HepG2 (cell line): ENCODE data around the gene URGCP. TPM values are rescaled to one million over a fixed set of nuclear protein-coding genes. Genes with fewer than 3 reads are reported as not detected.

Source experiments
- ATAC-seq: fragments of 200-7000 bp; cut with Tn5 transposase; 3 replicates; pipeline ENCODE4 v1.9.1; 2020; ENCODE audit warnings: mild to moderate bottlenecking, moderate library complexity
- BruUV-seq: library from RNA; stranded (reverse); fragments of 400-500 nt; replicated peaks from 2 replicates; lab custom pipeline; 2021; lab: Mats Ljungman, UMichigan
- CTCF ChIA-PET: fragments of 300-600 bp; formaldehyde crosslinking; extraction: SDS; loops from one replicate; lab custom pipeline; 2021; ENCODE audit warnings: low total read pairs, inconsistent platforms, low intra/inter-chr PET ratio; lab: Yijun Ruan, JAX
- POLR2A ChIA-PET: fragments of 350-600 bp; sonication (Branson Sonifier 250); formaldehyde crosslinking; loops from one replicate; lab custom pipeline; 2020; ENCODE audit warnings: antibody characterized with exemption, inconsistent platforms; lab: Yijun Ruan, JAX
- DNase-seq: peaks from one replicate; pipeline ENCODE4 v3.0.0-alpha.2; 2015; ENCODE audit warnings: low spot score
- FAIRE-seq: peaks from 3 replicates; lab custom pipeline; 2011; peaks lifted over from hg19 to GRCh38; lab: Jason Lieb, UNC
- H2AFZ ChIP-seq: one replicate; pipeline ENCODE4 v1.6.1; 2011; ENCODE audit warnings: low read length, inconsistent platforms
- H3K27ac ChIP-seq: fragments of 300-600 bp; 3 replicates; pipeline ENCODE4 v1.8.0; 2011; ENCODE audit warnings: mixed run types, mild to moderate bottlenecking, mixed read lengths, low read length, inconsistent platforms; ENCODE audit not compliant: insufficient read depth; ENCODE audit errors: extremely low read length
- H3K27me3 ChIP-seq, 2 experiments: fragments of 200-600 bp in 1 of 2; 2 replicates in 1 of 2; 3 replicates in 1 of 2; pipeline versions ENCODE4 v1.6.0 to v1.8.0; 2011; ENCODE audit warnings: low read length in 2 of 2, mild to moderate bottlenecking in 2 of 2, moderate library complexity in 2 of 2, inconsistent platforms in 1 of 2; ENCODE audit not compliant: insufficient read depth in 2 of 2, control insufficient read depth in 1 of 2
- H3K36me3 ChIP-seq, 2 experiments: fragments of 200-600 bp in 1 of 2; replicated peaks in 1 of 2; 2 replicates in 1 of 2; 3 replicates in 1 of 2; pipeline versions ENCODE4 v1.5.1 to v1.8.0; 2011; ENCODE audit warnings: low read length in 2 of 2, inconsistent platforms in 1 of 2; ENCODE audit not compliant: insufficient read depth in 2 of 2, control insufficient read depth in 1 of 2
- H3K4me1 ChIP-seq: 2 replicates; pipeline ENCODE4 v1.5.1; 2012; ENCODE audit warnings: low read length, inconsistent platforms; ENCODE audit not compliant: insufficient read depth
- H3K4me2 ChIP-seq: 2 replicates; pipeline ENCODE4 v1.6.0; 2011; ENCODE audit warnings: low read depth, low read length, inconsistent platforms
- H3K4me3 ChIP-seq, 3 experiments: fragments of 200-600 bp in 1 of 3; sonication (generic), shearing (Covaris generic) in 1 of 3; replicated peaks in 1 of 3; 2 replicates each; pipeline ENCODE4 v1.5.1; 2011 to 2016; ENCODE audit warnings: low read length in 3 of 3, inconsistent platforms in 2 of 3, low read depth in 2 of 3, mild to moderate bottlenecking in 2 of 3, control low read depth in 1 of 3, mixed read lengths in 1 of 3; ENCODE audit not compliant: insufficient read depth in 1 of 3
- H3K79me2 ChIP-seq: one replicate; pipeline ENCODE4 v1.6.1; 2011; ENCODE audit warnings: low read length, inconsistent platforms; ENCODE audit not compliant: insufficient read depth
- H3K9ac ChIP-seq: 2 replicates; pipeline ENCODE4 v1.6.0; 2011; ENCODE audit warnings: mild to moderate bottlenecking, low read depth, low read length, inconsistent platforms; ENCODE audit not compliant: insufficient read depth
- H3K9me3 ChIP-seq: 2 replicates; pipeline ENCODE4 v1.5.1; 2012; ENCODE audit warnings: mild to moderate bottlenecking, low read length
- H4K20me1 ChIP-seq: 2 replicates; pipeline ENCODE4 v1.6.0; 2011; ENCODE audit warnings: inconsistent platforms, mild to moderate bottlenecking, low read length, moderate library complexity; ENCODE audit not compliant: insufficient read depth
- MAFK ChIP-seq, 2 experiments: IDR thresholded peaks in 1 of 2; conservative IDR thresholded peaks in 1 of 2; 2 replicates each; pipeline ENCODE4 v1.6.1; 2011; ENCODE audit warnings: improper control_type of control experiment in 2 of 2, low read length in 2 of 2
- RARG ChIP-seq: sonication (generic); formaldehyde crosslinking; IDR thresholded peaks from 2 replicates; pipeline ENCODE4 v1.4.0; 2020; ENCODE audit warnings: low read depth, mild to moderate bottlenecking, missing genetic modification reagents
- RNF2 ChIP-seq: fragments of 450-650 bp; conservative IDR thresholded peaks from 2 replicates; pipeline ENCODE4 v1.6.1; 2016; ENCODE audit warnings: low read depth
- SIN3A ChIP-seq: IDR thresholded peaks from 2 replicates; pipeline ENCODE4 v1.6.1; 2011; ENCODE audit warnings: low read depth, mild to moderate bottlenecking, control low read depth, low read length, borderline replicate concordance
- TCF7 ChIP-seq: sonication (generic); IDR thresholded peaks from 2 replicates; pipeline ENCODE4 v1.6.1; 2016; ENCODE audit warnings: antibody characterized with exemption, low read depth
- TCF7L2 ChIP-seq: IDR thresholded peaks from 2 replicates; pipeline ENCODE4 v1.6.1; 2011; ENCODE audit warnings: mild to moderate bottlenecking, low read depth, low read length, moderate library complexity
- ZBTB40 ChIP-seq, 2 experiments: fragments of 450-650 bp in 1 of 2; sonication (generic) in 1 of 2; formaldehyde crosslinking in 1 of 2; IDR thresholded peaks; 2 replicates each; pipeline versions ENCODE4 v1.6.1 to v1.8.0; 2016 to 2022; ENCODE audit warnings: antibody characterized with exemption in 1 of 2, mild to moderate bottlenecking in 1 of 2, missing genetic modification reagents in 1 of 2
- ZEB1 ChIP-seq: IDR thresholded peaks from 2 replicates; pipeline ENCODE4 v1.6.1; 2012; ENCODE audit warnings: mild to moderate bottlenecking, low read depth, inconsistent platforms; ENCODE audit not compliant: insufficient replicate concordance
- WGBS: methylation state at CpG from one replicate; pipeline ENCODE4 v1.1.6; 2017; ENCODE audit warnings: low lambda C conversion rate; 5-methylcytosine and 5-hydroxymethylcytosine counted together
- in situ Hi-C: cut with HindIII; loops from 2 replicates; pipeline ENCODE4 v1.10.0; 2017; ENCODE audit warnings: low pct_unique_long_range_greater_than_20kb; ENCODE audit not compliant: extremely low pct_ligation_motif_present
- intact Hi-C: fragments of 100-400 bp; cut with micrococcal nuclease; formaldehyde crosslinking; loops from one replicate; pipeline ENCODE4 v1.10.0; 2022; ENCODE audit not compliant: unreplicated experiment
- polyA plus RNA-seq, 8 experiments: library from polyadenylated mRNA; depleted of rRNA in 3 of 8; stranded (reverse) in 7 of 8; unstranded in 1 of 8; fragments of >200 nt; fragmentation: Illumina TruSeq in 4 of 8; extraction: Trizol in 4 of 8; gene quantifications; 2 replicates each; pipeline versions ENCODE4 v1.2.1 to v1.2.3, GENCODE V29; 2011 to 2016; ENCODE audit warnings: low read depth in 4 of 8, missing spikeins in 1 of 8, mixed read lengths in 1 of 8; ENCODE audit not compliant: insufficient read depth in 1 of 8
- total RNA-seq, 5 experiments: library from RNA; depleted of rRNA; stranded (reverse); fragments of >200 nt; fragmentation: Illumina TruSeq; extraction: Trizol; gene quantifications; 2 replicates each; pipeline ENCODE4 v1.2.3, GENCODE V29; 2016; ENCODE audit warnings: low read depth in 1 of 5

The URGCP gene
- total and polyA plus RNA-seq, 2 of the 13 experiments (the other 11 are each of a cell fraction or from before 2014, with no cell fraction given), result 22.3 to 25.8 TPM

GRCh38 chr7:43921423-43921822, 15.0 kb upstream of the URGCP start (continued):
- no peak for TF ChIP-seq ZEB1
- no peak for TF ChIP-seq RNF2
- no peak for TF ChIP-seq RARG (CRISPR knock-in tag)
- no peak for TF ChIP-seq TCF7
- TF ChIP-seq TCF7L2, result no peak
- TF ChIP-seq SIN3A, result no peak

DNA sequence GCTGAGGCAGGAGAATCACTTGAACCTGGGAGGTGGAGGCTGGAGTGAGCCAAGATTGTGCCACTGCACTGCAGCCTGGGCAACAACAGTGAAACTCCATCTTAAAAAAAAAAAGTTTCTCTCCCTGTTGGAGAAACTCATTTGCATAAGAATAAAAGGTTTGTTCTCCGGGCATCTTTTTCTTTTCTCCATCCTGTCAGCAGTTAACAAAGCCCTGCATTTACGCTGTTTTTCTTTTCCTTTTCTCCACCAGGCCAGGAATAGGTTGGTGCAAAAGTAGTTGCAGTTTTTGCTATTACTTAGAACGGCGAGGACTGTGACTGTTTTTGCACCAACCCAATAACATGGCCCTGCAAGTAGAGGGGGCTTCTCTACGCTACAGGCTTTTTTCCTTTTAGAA, 9.5 kb upstream of the URGCP start:
- DNase-seq (no peak), FAIRE-seq (no peak), ATAC-seq (no peak)
- no TSS peak for BruUV-seq
- Histone ChIP-seq H3K36me3 (no peaks in the 10 kb centered on the region), H3K9ac (no peak overlapping the region), H3K27ac (no peak overlapping the region), H4K20me1 (no peaks in the 10 kb centered on the region), H3K9me3 (no peaks in the 10 kb centered on the region), H2AFZ (no peak overlapping the region), H3K4me2 (no peak overlapping the region), H3K79me2 (no peaks in the 10 kb centered on the region), H3K27me3 (no peaks in the 10 kb centered on the region), H3K4me3 (no peak overlapping the region), H3K4me1 (peaks cover 5% of the 10 kb centered on the region; the same call in 1 of the 2 replicates)
- intact Hi-C loops (no loop called here), in situ Hi-C loops (no loop called here)
- ChIA-PET POLR2A (no interaction called here), CTCF (no interaction called here)
- TF ChIP-seq ZBTB40 (IDR thresholded peaks at IDR 0.05) (peak; percentile 29; the same call in 1 of the 2 replicates), ZBTB40 (CRISPR knock-in tag; IDR thresholded peaks at IDR 0.05) (no peak), MAFK (conservative IDR thresholded peaks at IDR 0.05 in 1 of 2, IDR thresholded peaks at IDR 0.05 in 1 of 2; ENCODE audit: low read length in 2 of 2) (no peak)
- 94% methylated on average over 5 of the region's 5 CpGs for WGBS
